Stimulated activated CD4-positive, alpha-beta T cell treated with anti-CD3 and anti-CD28 coated beads, TNF-alpha, amount 100 ng/mL, for 4 hours (primary cell): ENCODE data around the gene BMP4.

Experiments used
- DNase-seq, 3 experiments: peaks; one replicate each; pipeline ENCODE4 v3.0.0-alpha.2; 2020; ENCODE audit warnings: low read depth in 3 of 3

The BMP4 gene

GRCh38 chr14:53946404-53947093 is 10.1 kb downstream of the BMP4 start:
- no peak for DNase-seq

- no peak for DNase-seq
Observed at GRCh38 chr14:53946071-53946403, 10.6 kb downstream of the BMP4 start.

GRCh38 chr14:53943751-53944083 is 12.9 kb downstream of the BMP4 start:
- DNase-seq, result no peak

- DNase-seq, result no peak
Observed at GRCh38 chr14:53942970-53943750, 13.5 kb downstream of the BMP4 start.

- no peak for DNase-seq
Observed at GRCh38 chr14:53938136-53938837, 18.3 kb downstream of the BMP4 start.

- DNase-seq, result no peak
Observed at GRCh38 chr14:53934778-53935414, 21.7 kb downstream of the BMP4 start.

DNA sequence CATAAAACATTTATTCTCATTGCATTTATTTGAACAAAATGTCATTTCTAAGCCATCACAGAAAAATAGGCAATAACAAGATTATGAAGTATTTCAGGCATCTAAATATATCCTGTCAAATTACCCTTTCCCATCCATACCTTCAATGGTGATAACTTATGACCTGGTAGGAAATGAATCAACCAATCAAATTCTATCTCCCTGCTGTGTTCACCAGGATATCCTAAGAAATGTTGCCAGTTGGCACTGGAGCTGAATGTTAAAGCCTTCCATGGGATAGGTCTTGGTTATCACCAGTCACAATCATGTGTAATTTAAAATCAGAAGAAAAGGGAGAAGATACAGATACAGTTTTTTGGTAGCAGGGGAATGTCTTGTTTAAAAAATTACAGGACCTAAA is 23.7 kb downstream of the BMP4 start:
- no peak for DNase-seq

DNA sequence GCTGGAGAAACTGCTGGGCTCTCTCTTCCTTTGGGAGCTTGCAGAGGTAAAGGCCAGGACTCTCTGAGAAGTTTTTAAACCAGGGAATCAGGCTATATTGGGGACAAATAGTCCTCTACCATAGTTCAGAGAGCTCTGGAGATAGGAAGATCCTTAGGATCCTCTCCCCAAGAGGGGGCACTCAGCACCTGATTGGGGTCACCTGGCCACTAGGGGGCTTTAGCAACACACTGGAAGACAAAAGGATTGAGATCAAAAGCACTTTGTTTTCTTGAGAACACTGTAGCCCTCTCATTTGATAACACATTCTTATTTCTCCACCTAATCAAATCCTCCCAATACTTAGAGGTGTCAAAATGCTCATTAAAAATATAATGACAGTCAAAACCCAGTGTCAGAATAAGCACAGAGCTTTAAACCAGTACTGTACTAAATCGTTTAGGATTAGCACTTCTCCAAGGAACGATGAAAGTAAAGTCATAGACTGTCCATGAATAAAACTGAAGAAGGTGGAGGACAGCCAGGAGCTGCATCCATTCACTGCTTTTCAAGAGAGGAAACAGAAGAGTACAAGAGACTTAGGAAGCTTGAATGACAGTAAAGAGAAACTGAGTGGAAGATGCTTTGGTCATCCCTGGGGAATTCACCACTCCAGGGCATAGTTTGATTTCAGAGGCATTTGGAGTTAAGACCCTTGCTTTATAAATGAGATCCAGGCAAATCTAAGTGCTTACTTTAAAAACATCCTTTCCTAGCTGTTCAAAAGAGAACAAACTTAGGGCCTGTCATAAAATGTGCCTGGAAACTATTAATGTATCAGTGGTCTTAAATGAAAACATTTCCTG is 26.5 kb downstream of the BMP4 start:
- DNase-seq, result no peak

DNA sequence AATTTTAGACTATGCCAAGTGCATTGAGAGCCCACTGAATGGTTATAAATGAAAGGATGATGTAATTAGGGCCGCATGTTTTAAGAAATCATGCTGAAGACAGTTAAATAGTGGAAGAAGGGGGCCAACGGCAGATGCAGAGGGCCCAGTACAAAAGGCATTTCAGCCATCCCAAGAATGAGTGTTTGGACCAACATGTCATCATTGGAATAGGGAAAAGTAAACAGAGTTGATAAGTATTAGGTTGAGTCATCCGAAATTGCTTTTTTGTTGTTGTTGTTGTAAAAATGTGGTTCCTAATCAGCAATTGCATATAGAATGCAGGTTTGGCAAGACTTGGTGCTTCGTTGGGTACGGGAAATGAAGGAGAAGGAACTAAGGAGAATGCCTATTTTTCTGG is 29.5 kb downstream of the BMP4 start:
- DNase-seq, result no peak

DNA sequence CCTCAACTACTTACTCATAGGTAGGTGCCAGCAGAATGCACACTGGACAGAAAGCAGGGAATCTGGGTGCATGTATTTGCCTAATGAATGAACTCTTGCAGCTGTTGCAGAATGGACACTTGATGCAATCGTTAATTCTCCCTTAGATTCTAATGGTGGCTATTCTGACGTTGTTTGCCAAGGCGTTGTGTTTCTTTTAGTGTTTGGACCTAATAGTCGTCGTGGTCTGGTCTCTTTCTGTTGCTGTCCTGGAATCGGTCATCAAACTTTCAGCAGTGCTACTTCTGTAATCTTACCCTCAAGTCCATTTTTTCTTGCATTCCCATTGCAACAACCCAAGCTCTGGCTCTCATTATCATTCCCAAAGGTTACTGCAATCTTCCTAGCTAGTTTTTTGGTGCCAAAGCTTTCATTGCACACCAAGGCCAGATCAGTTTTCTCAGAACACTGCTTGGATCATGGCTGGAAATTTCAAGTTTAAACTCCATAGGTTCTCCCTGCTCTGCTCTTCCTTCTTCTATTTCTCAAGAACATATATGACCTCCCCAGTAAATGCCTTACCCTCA is 31.3 kb downstream of the BMP4 start:
- no peak for DNase-seq

DNA sequence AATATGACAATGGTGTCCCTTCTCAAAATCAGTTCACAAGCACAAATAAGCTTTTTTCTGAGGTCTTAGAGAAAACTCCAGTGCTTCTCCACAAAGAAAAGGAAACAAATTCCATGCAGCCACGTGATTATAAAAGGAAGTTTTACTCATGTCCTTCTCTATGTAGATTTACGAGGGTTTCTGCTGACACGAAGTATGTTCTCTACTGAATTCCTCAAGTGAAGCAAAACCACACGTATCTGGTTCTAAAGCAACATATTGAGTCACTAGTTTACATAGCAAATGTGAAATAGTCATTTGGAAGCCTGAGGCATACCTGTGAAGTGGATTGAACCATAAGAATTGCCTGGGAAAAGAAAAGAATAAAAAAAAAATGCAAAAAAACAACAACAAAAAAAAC is 31.9 kb downstream of the BMP4 start:
- DNase-seq, result no peak

DNA sequence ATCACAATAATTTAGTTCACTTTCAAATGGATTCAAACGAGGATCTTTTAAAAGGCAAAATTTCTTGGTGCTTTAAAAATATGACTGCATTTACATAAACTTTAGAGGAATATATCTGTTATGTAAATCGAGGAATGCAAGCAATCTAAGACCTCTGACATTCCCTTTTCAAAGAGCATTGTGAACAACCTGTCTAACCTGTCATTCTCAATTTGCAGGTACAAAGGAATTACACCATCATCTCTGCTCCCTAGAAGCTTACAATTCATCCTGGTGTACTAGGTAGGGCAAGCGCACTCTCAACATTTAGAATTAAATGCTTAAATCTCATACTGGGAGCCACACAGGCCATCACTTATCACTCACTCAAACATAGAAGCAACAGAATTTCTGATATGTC is 35.6 kb downstream of the BMP4 start:
- no peak for DNase-seq

DNA sequence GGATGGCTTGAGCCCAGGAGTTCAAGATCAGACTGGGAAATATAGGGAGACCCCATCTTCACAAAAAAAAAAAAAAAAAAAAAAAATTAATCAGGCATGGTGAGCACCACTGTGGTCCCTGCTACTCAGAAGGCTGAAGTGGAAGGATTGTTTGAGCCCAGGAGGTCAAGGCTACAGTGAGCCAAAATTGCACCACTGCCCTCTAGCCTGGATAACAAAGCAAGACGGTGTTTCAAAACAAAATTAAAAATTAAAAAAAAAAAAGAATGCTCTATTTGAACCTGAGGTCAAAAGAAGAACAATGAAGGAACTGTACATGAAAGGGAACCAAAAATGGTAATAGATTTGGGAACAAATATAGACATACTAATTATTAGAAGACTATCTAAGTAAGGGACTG is 40.4 kb downstream of the BMP4 start:
- DNase-seq, result no peak

DNA sequence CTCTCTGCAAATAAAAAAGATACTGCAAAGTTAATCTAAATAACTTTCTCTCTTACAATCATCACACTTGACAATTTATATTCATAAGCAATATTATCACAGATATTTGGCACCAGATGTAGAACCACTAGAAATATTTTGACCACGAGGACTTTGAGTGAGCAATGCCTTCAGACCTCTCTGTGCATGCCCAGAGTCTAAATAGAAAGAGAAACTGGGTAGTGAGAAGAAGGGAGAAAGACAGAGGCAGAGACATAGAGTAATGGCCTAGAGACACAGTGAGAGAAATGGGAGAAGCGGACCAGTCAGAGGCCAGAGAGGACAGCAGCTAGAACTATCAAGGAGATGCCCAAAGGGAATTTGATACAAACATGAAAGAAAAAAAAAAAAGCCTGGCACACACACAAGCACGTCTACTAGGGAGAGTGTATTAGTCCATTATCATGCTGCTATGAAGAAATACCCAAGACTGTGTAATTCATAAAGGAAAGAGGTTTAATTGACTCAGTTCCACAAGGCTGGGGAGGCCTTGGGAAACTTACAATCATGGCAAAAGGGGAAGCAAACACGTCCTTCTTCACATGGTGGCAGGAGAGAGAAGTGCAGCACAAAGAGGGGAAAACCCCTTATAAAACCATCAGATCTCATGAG is 41.1 kb downstream of the BMP4 start:
- no peak for DNase-seq

DNA sequence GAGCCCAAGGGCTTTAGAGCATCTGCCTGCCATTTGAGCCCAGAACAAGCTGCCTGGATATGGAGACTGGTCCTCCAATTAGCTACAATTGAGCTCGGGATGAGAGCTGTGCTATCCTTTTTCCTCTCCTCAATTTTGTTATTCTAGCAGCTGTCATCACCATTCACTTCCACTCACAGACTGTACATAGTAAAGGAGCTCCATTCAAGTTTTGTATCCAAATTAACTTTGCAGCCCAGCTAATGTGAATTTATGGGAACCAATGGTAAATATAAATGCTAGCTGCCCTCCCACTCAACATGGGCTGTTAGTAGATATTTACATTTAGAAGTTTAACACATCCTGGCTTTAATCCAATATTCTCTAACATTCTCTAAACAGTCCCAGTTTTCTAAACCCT is 44.6 kb downstream of the BMP4 start:
- DNase-seq, result no peak

- DNase-seq, result no peak
Observed at GRCh38 chr14:53908416-53908815, 48.2 kb downstream of the BMP4 start.

DNA sequence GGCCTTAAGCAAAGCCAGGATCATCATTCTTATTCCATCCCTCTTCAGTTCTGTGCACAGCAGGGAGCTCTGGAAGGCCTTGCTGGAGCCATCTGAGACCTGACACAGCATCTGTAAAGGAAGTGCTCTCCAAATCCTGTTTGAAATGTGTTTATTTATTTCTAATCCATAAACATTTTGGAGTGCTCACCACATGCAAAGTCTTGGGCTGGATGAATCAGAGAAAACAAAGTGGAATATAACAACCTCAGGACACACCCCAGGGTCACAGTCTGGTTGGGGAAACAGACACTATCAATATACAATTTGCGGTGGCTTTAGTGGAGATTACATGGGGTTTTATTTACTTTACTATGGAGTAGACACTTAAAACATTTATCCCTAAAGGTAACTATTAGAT is 54.3 kb downstream of the BMP4 start:
- DNase-seq, result no peak

- no peak for DNase-seq
Observed at GRCh38 chr14:53900499-53900898, 56.1 kb downstream of the BMP4 start.
